Smooth muscle cell of the brain vasculature (primary cell): Measurements from ENCODE around the gene TMEM52.

ENCODE experiments used
- DNase-seq: peaks from one replicate; pipeline ENCODE4 v3.0.0-alpha.2; 2012; ENCODE audit warnings: low read depth, low spot score

Gene TMEM52

GRCh38 chr1:1873186-1873585 lies 45.9 kb downstream of the TMEM52 start:
- DNase-seq, result no peak

- no peak for DNase-seq
These were observed 46.6 kb downstream of the TMEM52 start for GRCh38 chr1:1872329-1872994.

DNA sequence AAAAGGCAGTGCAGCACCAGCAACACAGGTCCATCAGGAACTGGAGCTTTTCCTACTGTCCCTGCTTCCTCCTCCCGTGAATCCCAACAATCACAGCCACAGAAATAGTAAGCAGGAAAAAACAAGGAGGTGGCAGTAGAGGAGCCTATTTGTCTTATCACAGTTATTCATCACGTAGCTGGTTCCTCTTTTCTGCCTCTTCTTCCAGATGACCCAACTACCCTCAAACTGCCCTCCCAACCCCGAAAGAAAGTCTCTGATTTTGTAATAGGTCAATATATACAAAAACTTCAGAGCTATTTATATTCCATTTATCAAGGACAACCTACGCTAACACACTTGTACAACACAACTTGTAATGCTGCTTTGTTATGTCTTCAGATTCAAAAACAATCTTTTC lies 49.6 kb downstream of the TMEM52 start:
- DNase-seq, result no peak
